AG04449 (cell line): ENCODE data around the gene TDRD5.
A peak's percentile ranks its signal among the peaks of the same experiment; 100 is the strongest.

Source experiments
- CTCF ChIA-PET: fragments of 350-600 bp; formaldehyde crosslinking; extraction: SDS; loops from one replicate; lab custom pipeline; 2021; ENCODE audit warnings: antibody characterized with exemption; lab: Yijun Ruan, JAX
- POLR2A ChIA-PET: fragments of 400-600, 350-600 bp; formaldehyde crosslinking; extraction: SDS; loops from one replicate; lab custom pipeline; 2020; ENCODE audit warnings: antibody characterized with exemption, inconsistent platforms; lab: Yijun Ruan, JAX
- DNase-seq: peaks from one replicate; pipeline ENCODE4 v3.0.0-alpha.2; 2010; ENCODE audit warnings: low read depth, low spot score
- H3K4me3 ChIP-seq: 2 replicates; pipeline ENCODE4 v1.5.1; 2011; ENCODE audit warnings: low read depth, mild to moderate bottlenecking, control low read depth, low read length
- TF ChIP-seq, protein P1 (sequence below): IDR thresholded peaks from one replicate; pipeline ENCODE4 v1.5.1; 2011; ENCODE audit warnings: mild to moderate bottlenecking, moderate library complexity, low read length, control low read depth, inconsistent platforms; ENCODE audit not compliant: insufficient read depth; ENCODE audit errors: missing control alignments

TDRD5 gene

DNA sequence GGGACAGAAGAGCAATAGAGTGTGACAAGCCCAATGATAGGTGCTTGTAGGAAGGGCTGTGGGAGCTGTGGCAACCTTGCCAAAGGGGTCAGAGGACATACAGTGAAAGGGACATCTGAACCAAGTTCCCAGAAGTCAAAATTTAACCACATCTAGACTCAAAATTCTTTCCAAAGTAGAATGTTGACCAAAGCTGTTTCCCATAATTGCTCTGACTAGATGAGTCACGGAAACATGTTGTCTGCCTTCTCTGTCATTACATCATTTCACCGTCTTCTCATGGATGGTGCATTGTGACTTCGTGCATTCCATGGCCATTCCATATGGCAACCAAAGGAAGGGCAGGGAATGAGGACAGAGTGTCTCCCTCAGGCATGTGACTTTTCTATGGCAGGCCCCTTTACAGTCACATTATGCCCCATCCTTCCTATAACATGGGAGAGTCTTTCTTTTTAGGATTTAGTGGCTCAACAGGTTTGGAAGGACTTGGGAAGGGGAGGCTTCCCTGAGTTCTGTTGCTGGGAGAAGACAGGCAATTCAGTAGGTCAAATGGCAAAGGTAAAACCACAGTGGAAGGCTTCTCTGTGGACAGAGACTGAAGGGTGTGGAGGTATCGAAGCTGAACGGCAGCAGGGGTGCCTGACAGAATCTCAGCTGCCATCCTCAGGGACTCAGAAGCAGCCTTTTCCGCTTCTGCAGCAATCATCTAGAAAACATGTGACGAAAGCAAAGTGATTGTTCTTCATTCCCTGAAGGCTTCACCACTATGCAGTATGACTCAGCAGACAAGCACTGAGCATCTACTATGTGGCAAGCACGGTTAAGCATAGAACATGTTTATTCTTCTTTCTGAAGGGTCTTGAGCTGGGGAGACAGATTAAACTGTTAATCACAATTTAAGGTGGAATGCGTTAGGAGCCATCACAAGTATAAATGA is 40.6 kb upstream of the TDRD5 start:
- peak; percentile 28 for DNase-seq
- POLR2A ChIA-PET = no interaction called here

DNA sequence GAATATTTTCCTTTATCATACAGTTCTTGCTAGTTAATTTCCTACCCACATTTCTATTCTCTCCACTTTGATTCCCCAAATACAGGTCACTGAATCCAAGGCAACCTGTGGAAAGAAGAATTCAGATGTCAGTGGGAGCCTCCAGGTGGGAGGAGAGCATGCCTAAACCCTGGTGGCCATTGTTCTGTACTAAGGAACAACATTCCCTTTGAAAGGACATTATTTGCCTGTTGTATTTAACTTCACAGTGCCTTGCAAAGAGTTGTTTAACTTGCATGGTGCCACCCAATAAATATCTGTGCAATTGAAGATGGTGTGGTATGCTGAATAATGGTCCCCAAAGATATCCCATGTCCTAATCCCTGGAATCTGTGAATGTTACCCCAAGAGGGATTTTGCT is 37.2 kb upstream of the TDRD5 start:
- no peak for DNase-seq
- CTCF ChIA-PET = no interaction called here

More for the DNA sequence above, 40.6 kb upstream of the TDRD5 start:
- no peak overlapping the region for H3K4me3 ChIP-seq
- CTCF ChIA-PET = no interaction called here
- TF ChIP-seq, protein P1, sequence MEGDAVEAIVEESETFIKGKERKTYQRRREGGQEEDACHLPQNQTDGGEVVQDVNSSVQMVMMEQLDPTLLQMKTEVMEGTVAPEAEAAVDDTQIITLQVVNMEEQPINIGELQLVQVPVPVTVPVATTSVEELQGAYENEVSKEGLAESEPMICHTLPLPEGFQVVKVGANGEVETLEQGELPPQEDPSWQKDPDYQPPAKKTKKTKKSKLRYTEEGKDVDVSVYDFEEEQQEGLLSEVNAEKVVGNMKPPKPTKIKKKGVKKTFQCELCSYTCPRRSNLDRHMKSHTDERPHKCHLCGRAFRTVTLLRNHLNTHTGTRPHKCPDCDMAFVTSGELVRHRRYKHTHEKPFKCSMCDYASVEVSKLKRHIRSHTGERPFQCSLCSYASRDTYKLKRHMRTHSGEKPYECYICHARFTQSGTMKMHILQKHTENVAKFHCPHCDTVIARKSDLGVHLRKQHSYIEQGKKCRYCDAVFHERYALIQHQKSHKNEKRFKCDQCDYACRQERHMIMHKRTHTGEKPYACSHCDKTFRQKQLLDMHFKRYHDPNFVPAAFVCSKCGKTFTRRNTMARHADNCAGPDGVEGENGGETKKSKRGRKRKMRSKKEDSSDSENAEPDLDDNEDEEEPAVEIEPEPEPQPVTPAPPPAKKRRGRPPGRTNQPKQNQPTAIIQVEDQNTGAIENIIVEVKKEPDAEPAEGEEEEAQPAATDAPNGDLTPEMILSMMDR = no peak

DNA sequence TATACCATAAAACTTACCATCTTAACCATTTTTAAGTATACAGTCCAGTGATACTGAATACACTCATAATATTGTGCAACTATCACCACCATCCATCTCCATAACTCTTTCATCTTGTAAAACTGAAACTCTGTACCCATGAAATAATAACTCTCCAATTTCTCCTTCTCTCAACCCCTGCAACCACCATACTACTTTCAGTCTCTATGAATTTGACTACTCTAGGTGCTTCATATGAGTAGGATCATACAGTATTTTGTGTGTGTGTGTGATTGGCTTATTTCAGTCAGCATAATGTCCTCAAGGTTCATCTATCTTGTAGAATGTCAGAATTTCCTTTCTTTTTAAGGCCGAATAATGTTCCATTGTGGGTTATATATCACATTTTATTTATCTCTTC is 33.6 kb upstream of the TDRD5 start:
- no peak for DNase-seq
- CTCF ChIA-PET = no interaction called here
- TF ChIP-seq, protein P1 = no peak
- POLR2A ChIA-PET = no interaction called here
- no peak overlapping the region for H3K4me3 ChIP-seq

More for the DNA sequence above, 37.2 kb upstream of the TDRD5 start:
- TF ChIP-seq, protein P1 = no peak
- POLR2A ChIA-PET = no interaction called here
- no peak overlapping the region for H3K4me3 ChIP-seq

DNA sequence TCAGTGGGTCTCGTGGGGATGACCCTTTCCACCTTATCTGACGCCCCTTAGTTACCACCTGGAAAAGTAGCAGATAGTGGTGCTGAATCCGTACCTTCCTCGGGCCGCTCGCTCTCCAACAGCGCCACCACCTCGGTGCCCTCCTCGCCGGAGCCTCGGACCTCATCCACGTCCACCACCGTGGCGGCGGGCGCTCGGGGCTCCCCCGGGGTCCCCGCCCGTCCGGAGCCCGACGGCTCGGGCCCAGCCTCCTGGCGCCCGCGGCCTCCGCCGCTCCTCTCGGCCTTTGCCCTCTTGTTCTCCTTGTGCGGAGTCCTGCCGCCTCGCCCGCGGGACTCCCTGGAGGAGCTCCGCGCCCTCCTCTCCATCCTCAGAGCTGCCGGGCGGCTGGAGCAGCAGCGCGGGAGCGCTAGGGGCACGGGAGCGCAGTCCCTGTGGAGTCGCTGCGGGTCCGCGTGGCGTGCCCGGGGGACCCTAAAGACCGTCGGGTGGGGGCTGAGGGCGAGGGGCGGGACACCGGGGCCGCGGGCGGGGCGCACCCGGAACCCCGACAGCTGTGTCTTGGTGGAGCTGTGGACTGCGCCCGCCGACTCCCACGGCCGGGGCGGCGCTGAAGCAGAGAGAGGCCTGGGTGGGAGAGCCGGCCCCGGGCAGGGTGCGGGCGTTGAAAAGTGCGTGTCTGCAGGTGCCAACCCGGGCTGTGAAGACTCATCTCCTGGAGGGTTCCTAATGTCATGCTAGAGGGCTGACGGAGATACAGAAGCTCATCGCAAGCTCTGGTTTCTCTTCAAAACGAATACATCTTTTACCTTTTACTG is 15.9 kb upstream of the TDRD5 start, which contains the start of gene NPHS2:
Gene NPHS2, minus strand, starts transcription at position 452 of the 818 bp plus-strand sequence. Its CDS starts 84 bp downstream, at position 368.
- no peak within 1 kb of the TSS for H3K4me3 ChIP-seq
- DNase-seq = no peak
- TF ChIP-seq, protein P1 = no peak
- CTCF ChIA-PET = no interaction called here
- POLR2A ChIA-PET = no interaction called here

- CTCF ChIA-PET = no interaction called here
- POLR2A ChIA-PET = no interaction called here
- H3K4me3 ChIP-seq = no peak overlapping the region
- TF ChIP-seq, protein P1 = no peak
- DNase-seq = no peak
These were observed 15.1 kb upstream of the TDRD5 start for GRCh38 chr1:179576509-179576908.

DNA sequence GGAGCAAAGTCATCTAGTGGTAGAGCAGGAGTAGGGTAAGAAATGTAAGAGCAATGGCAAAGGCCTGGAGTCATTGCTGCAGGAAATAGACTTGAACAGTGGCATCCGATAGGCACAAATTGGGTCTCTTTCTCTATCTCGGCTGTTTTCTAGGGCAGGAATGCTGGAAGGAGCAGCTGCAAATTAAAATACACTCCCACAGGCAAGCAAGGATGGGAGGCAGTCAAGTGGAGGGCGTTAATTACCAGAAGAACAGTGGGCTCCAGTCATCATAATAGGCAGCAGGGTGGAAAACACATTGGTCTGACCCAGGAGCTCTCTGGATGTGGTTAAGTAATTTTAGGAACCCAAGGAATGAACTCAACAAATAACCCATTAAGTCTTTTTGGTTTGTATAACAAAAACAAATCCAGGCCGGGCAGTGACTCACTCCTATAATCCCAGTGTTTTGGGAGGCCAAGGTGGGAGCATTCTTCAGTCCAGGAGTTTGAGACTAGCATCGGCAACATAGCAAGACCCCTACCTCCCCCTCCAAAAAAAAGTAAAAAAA is 7.8 kb upstream of the TDRD5 start:
- ChIA-PET POLR2A (no interaction called here), CTCF (no interaction called here)
- TF ChIP-seq, protein P1 = no peak

More for the DNA sequence above, 7.8 kb upstream of the TDRD5 start:
- no peak for DNase-seq
- no peak overlapping the region for H3K4me3 ChIP-seq
